Fibroblast of mammary gland (primary cell): ENCODE results near the gene DUSP19.
A peak's percentile ranks its signal among the peaks of the same experiment; 100 is the strongest.

Source experiments
- DNase-seq: peaks from one replicate; pipeline ENCODE4 v3.0.0-alpha.2; 2010; ENCODE audit warnings: low read depth
- H3K4me3 ChIP-seq: 2 replicates; pipeline ENCODE4 v1.5.1; 2011; ENCODE audit warnings: low read depth, mild to moderate bottlenecking, low read length, moderate library complexity; ENCODE audit not compliant: control insufficient read depth
- TF ChIP-seq, protein P1 (sequence below): conservative IDR thresholded peaks from 2 replicates; pipeline ENCODE4 v1.5.1; 2011; ENCODE audit warnings: low read depth, low read length, inconsistent platforms; ENCODE audit not compliant: control insufficient read depth, insufficient read depth

DUSP19 gene

DNA sequence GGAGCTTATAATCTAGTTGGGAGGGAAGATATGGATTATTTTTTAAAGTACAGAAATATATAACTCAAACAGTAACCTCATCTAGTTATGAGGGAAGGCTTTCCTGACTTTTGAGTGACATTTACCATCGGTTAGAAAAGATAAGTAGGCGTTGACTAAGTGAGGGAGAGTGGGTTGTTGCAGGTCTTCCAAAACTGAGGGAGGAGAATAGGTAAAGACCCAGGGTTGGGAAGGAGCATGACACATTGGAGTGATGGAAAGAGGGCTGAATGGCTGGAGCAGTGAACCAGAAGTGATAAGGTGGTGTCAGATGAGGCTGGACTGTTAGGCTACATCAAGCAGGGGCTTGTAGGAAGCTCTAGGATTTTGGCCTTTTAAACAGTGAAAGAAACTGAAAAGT lies 35.1 kb downstream of the DUSP19 start:
- no peak for DNase-seq
- H3K4me3 ChIP-seq, result no peak overlapping the region
- TF ChIP-seq, protein P1, sequence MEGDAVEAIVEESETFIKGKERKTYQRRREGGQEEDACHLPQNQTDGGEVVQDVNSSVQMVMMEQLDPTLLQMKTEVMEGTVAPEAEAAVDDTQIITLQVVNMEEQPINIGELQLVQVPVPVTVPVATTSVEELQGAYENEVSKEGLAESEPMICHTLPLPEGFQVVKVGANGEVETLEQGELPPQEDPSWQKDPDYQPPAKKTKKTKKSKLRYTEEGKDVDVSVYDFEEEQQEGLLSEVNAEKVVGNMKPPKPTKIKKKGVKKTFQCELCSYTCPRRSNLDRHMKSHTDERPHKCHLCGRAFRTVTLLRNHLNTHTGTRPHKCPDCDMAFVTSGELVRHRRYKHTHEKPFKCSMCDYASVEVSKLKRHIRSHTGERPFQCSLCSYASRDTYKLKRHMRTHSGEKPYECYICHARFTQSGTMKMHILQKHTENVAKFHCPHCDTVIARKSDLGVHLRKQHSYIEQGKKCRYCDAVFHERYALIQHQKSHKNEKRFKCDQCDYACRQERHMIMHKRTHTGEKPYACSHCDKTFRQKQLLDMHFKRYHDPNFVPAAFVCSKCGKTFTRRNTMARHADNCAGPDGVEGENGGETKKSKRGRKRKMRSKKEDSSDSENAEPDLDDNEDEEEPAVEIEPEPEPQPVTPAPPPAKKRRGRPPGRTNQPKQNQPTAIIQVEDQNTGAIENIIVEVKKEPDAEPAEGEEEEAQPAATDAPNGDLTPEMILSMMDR, result no peak

- no peak overlapping the region for H3K4me3 ChIP-seq
- DNase-seq, result no peak
- TF ChIP-seq, protein P1, result no peak
Observed at GRCh38 chr2:183117226-183117625, 38.7 kb downstream of the DUSP19 start.

GRCh38 chr2:183123117-183123958 lies 44.8 kb downstream of the DUSP19 start:
- TF ChIP-seq, protein P1, result no peak
- H3K4me3 ChIP-seq, result peak overlapping the region; percentile 97
- DNase-seq, result no peak

GRCh38 chr2:183123959-183124221 lies 45.3 kb downstream of the DUSP19 start:
- peak overlapping the region; percentile 97 for H3K4me3 ChIP-seq
- no peak for DNase-seq
- TF ChIP-seq, protein P1, result no peak

GRCh38 chr2:183124222-183124956 lies 45.8 kb downstream of the DUSP19 start, which contains the start of gene NUP35:
NUP35 (plus strand) TSS chr2:183124443; CDS start chr2:183124458, 15 bp downstream.
- H3K4me3 ChIP-seq, result peak within 1 kb of the TSS; percentile 97
- peak; percentile 89 for DNase-seq
- TF ChIP-seq, protein P1, result no peak

GRCh38 chr2:183124957-183125255 lies 46.4 kb downstream of the DUSP19 start:
- TF ChIP-seq, protein P1, result no peak
- no peak for DNase-seq
- H3K4me3 ChIP-seq, result peak overlapping the region; percentile 97
